Prostate gland (tissue), 2 donors: ENCODE results near the gene RYR2.

Source experiments
- CTCF ChIP-seq, 4 experiments: fragments of 200-600 bp in 2 of 4; fragments of 450-650 bp in 2 of 4; sonication (generic) in 2 of 4; IDR thresholded peaks; 1 replicate in 3 of 4; 2 replicates in 1 of 4; pipeline ENCODE4 v1.5.1; 2016 to 2019; ENCODE audit warnings: antibody characterized with exemption in 4 of 4, mild to moderate bottlenecking in 2 of 4, moderate library complexity in 2 of 4
- POLR2A ChIP-seq: fragments of 450-650 bp; IDR thresholded peaks from one replicate; pipeline ENCODE4 v1.6.1; 2016; ENCODE audit warnings: antibody characterized with exemption, mild to moderate bottlenecking
- POLR2AphosphoS5 ChIP-seq: sonication (generic); formaldehyde crosslinking; IDR thresholded peaks from one replicate; pipeline ENCODE4 v1.6.1; 2017; ENCODE audit warnings: antibody characterized with exemption

DNA sequence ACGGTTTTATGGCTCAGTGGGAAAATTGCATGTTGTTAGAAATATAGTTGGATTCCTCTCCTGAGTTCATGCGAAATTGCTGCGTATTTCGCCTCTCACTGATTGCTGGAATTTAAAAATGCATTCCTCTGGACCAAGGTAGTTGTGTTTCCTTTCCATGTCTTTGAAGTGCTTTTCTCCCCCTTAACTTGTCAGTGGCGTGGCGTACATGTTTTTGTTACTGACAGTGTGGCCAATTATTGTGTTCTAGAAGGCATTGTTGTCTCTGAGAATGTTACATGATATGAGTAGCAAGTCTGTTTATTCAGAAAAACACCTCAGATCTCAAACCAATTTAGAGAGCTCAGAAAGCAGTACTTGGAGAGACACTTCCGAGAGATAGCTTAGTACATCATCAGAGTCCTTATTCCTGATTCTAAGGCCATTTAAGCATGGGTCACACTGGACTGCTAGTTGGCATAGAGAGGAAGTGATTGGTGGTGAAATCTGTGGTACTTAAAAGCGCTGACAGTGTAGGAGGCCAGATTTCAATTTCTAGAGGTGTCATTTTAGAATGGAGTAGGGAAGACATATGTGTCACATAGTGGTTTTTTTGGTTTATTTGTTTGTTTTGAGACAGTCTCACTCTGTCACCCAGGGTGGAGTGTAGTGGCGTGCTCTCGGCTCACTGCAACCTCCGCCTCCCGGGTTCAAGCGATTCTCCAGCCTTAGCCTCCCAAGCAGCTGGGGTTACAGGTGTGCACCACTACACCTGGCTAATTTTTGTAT is 184.4 kb downstream of the RYR2 start:
- TF ChIP-seq CTCF (IDR thresholded peaks at IDR 0.05) (no peak), POLR2A (no peak), POLR2AphosphoS5 (no peak)
